Thyroid gland (tissue), 4 donors: Measurements from ENCODE around the gene TRIM46. TPM values are rescaled to one million over a fixed set of nuclear protein-coding genes. Genes with fewer than 3 reads are reported as not detected.
A peak's percentile ranks its signal among the peaks of the same experiment; 100 is the strongest.
"Not testable (repeated sequence)": the region's sequence is repeated elsewhere in the genome, so short reads cannot be mapped to it uniquely, and the experiment has no call there.

Source experiments
- DNase-seq, 2 donors: peaks; one replicate each; pipeline ENCODE4 v3.0.0-alpha.2; 2019
- H3K27ac ChIP-seq, 3 donors: fragments of 200-600 bp; sonication (generic); 1 replicate in 2 of 3; 2 replicates in 1 of 3; pipeline ENCODE4 v1.5.1; 2016 to 2019; ENCODE audit warnings: mild to moderate bottlenecking in 1 of 3, moderate library complexity in 1 of 3
- H3K27me3 ChIP-seq: fragments of 200-600 bp; sonication (generic); one replicate; pipeline ENCODE4 v1.5.1; 2019
- H3K36me3 ChIP-seq, 2 donors: fragments of 200-600 bp; sonication (generic); one replicate each; pipeline ENCODE4 v1.5.1; 2016 to 2019
- H3K4me1 ChIP-seq, 2 donors: fragments of 200-600 bp; sonication (generic); one replicate each; pipeline ENCODE4 v1.5.1; 2017 to 2019
- H3K4me3 ChIP-seq, 3 donors: fragments of 200-600 bp; sonication (generic); replicated peaks in 1 of 3; 1 replicate in 2 of 3; 2 replicates in 1 of 3; pipeline ENCODE4 v1.5.1; 2016; ENCODE audit warnings: mild to moderate bottlenecking in 1 of 3
- H3K9me3 ChIP-seq: fragments of 200-600 bp; sonication (generic); one replicate; pipeline ENCODE4 v1.5.1; 2017
- CTCF ChIP-seq, 6 experiments: fragments of 200-600 bp in 3 of 6; fragments of 450-650 bp in 3 of 6; sonication (generic) in 3 of 6; IDR thresholded peaks; one replicate each; pipeline ENCODE4 v1.5.1; 2016 to 2019; ENCODE audit warnings: antibody characterized with exemption in 6 of 6, mild to moderate bottlenecking in 2 of 6, inconsistent platforms in 1 of 6, moderate library complexity in 1 of 6
- POLR2A ChIP-seq, 2 donors: fragments of 450-650 bp; IDR thresholded peaks; one replicate each; pipeline ENCODE4 v1.6.1; 2017; ENCODE audit warnings: antibody characterized with exemption in 2 of 2, mild to moderate bottlenecking in 2 of 2, moderate library complexity in 1 of 2
- WGBS, 2 donors: methylation state at CpG; one replicate each; pipeline ENCODE4 v1.1.5; 2017; 5-methylcytosine and 5-hydroxymethylcytosine counted together
- intact Hi-C: fragments of 100-400 bp; cut with DNase I; formaldehyde crosslinking; loops from one replicate; pipeline ENCODE4 v1.15.1; 2023
- total RNA-seq, 4 donors: library from RNA; depleted of rRNA; stranded (reverse); fragments of >200 nt; gene quantifications; one replicate each; pipeline ENCODE4 v1.2.3, GENCODE V29; 2016

TRIM46 gene
- total RNA-seq, 4 donors from 2014 or later = 0.45 TPM; not detected in 3

GRCh38 chr1:155192346-155193274 lies 19.0 kb downstream of the TRIM46 start:
- TF ChIP-seq CTCF (IDR thresholded peaks at IDR 0.05) (no peak), POLR2A (IDR thresholded peaks at IDR 0.05) (no peak)
- peak; percentile 57 to 86 for DNase-seq
- H3K27ac ChIP-seq = peak overlapping the region; percentile 84 to 96 (median 85)
- H3K4me3 ChIP-seq = peak overlapping the region in 1 of 3 donors; percentile 45
- peaks cover 9 to 34% of the 10 kb centered on the region in 2 donors for H3K4me1 ChIP-seq
- no peaks in the 10 kb centered on the region for H3K27me3 ChIP-seq
- no peaks in the 10 kb centered on the region for H3K9me3 ChIP-seq
- WGBS, 2 donors = 22 to 24% methylated on average over 8 to 10 of the region's 20 CpGs
- intact Hi-C loops = no loop called here
- H3K36me3 ChIP-seq = no peaks in the 10 kb centered on the region

- H3K36me3 ChIP-seq = no peaks in the 10 kb centered on the region
- H3K27me3 ChIP-seq = no peaks in the 10 kb centered on the region
- DNase-seq = peak; percentile 90 to 94
- intact Hi-C loops = no loop called here
- TF ChIP-seq CTCF (IDR thresholded peaks at IDR 0.05) (peak; percentile 88 to 99 (median 96)), POLR2A (IDR thresholded peaks at IDR 0.05) (peak in 1 of 2 donors; percentile 62)
- peak overlapping the region in 2 of 3 donors; percentile 45 to 47 for H3K4me3 ChIP-seq
- peaks cover 9 to 34% of the 10 kb centered on the region in 2 donors for H3K4me1 ChIP-seq
- 1% methylated on average over 30 to 37 of the region's 38 CpGs for WGBS, 2 donors
- no peaks in the 10 kb centered on the region for H3K9me3 ChIP-seq
- peak overlapping the region; percentile 84 to 96 (median 85) for H3K27ac ChIP-seq
Observed at GRCh38 chr1:155193275-155193990, 19.8 kb downstream of the TRIM46 start.

GRCh38 chr1:155193991-155194240 lies 20.3 kb downstream of the TRIM46 start:
- DNase-seq, intact Hi-C loops, H3K27me3 ChIP-seq, H3K9me3 ChIP-seq, H3K36me3 ChIP-seq: not testable (repeated sequence)
- Histone ChIP-seq H3K4me1 (peaks cover 9 to 34% of the 10 kb centered on the region in 2 donors), H3K27ac (peak overlapping the region; percentile 84 to 96 (median 85)), H3K4me3 (peak overlapping the region in 2 of 3 donors; percentile 45 to 47)
- WGBS, 2 donors = 5 to 7% methylated on average over 16 of the region's 16 CpGs

- Histone ChIP-seq H3K4me3 (peak overlapping the region in 1 of 3 donors; percentile 45), H3K9me3 (no peaks in the 10 kb centered on the region), H3K27ac (peak overlapping the region in 2 of 3 donors; percentile 84 to 96), H3K4me1 (peaks cover 9 to 34% of the 10 kb centered on the region in 2 donors), H3K27me3 (no peaks in the 10 kb centered on the region), H3K36me3 (no peaks in the 10 kb centered on the region)
- intact Hi-C loops = no loop called here
- WGBS, 2 donors = 26 to 57% methylated on average over 10 to 24 of the region's 27 CpGs
- peak in 1 of 2 donors; percentile 38 for DNase-seq
- TF ChIP-seq CTCF (IDR thresholded peaks at IDR 0.05) (no peak), POLR2A (IDR thresholded peaks at IDR 0.05) (no peak)
Observed at GRCh38 chr1:155195201-155196102, 21.8 kb downstream of the TRIM46 start.
